Neural cell (in vitro differentiated cells): ENCODE data around the gene DLGAP4. TPM values are rescaled to one million over a fixed set of nuclear protein-coding genes. Genes with fewer than 3 reads are reported as not detected.

Source experiments
- H2AFZ ChIP-seq: fragments of 200-600, 300-800 bp; sonication (generic), shearing (Covaris generic); 2 replicates; pipeline ENCODE4 v1.6.0; 2014; ENCODE audit warnings: low read depth, mild to moderate bottlenecking, antibody characterized with exemption, low read length, moderate library complexity
- H3F3A ChIP-seq: fragments of 200-600 bp; shearing (Covaris generic); 2 replicates; pipeline ENCODE4 v1.6.1; 2016; ENCODE audit warnings: mild to moderate bottlenecking, moderate library complexity, mixed read lengths, antibody characterized with exemption, low read length; ENCODE audit not compliant: insufficient read depth, poor library complexity, severe bottlenecking
- H3K27ac ChIP-seq: fragments of 200-600, 300-800 bp; sonication (generic), shearing (Covaris generic); 2 replicates; pipeline ENCODE4 v1.5.1; 2014; ENCODE audit warnings: mild to moderate bottlenecking, low read length, moderate library complexity
- H3K27me3 ChIP-seq: fragments of 300-800, 200-600 bp; sonication (generic), shearing (Covaris generic); 2 replicates; pipeline ENCODE4 v1.6.0; 2014; ENCODE audit warnings: mild to moderate bottlenecking, low read depth, low read length, moderate library complexity; ENCODE audit not compliant: insufficient read depth
- H3K36me3 ChIP-seq: fragments of 300-800, 200-600 bp; sonication (generic), shearing (Covaris generic); 2 replicates; pipeline ENCODE4 v1.5.1; 2014; ENCODE audit warnings: mild to moderate bottlenecking, antibody characterized with exemption, low read length, moderate library complexity; ENCODE audit not compliant: insufficient read depth
- H3K4me2 ChIP-seq: fragments of 300-800, 200-600 bp; sonication (generic), shearing (Covaris generic); 2 replicates; pipeline ENCODE4 v1.6.0; 2014; ENCODE audit warnings: mild to moderate bottlenecking, low read length
- H3K4me3 ChIP-seq: fragments of 300-800, 200-600 bp; sonication (generic), shearing (Covaris generic); 2 replicates; pipeline ENCODE4 v1.5.1; 2014; ENCODE audit warnings: mild to moderate bottlenecking, low read length, moderate library complexity
- H3K79me2 ChIP-seq: fragments of 200-600 bp; shearing (Covaris generic); replicated peaks from 2 replicates; pipeline ENCODE4 v1.6.0; 2014; ENCODE audit warnings: mild to moderate bottlenecking, low read length, moderate library complexity; ENCODE audit not compliant: insufficient read depth
- H3K9ac ChIP-seq: fragments of 300-800, 200-600 bp; sonication (generic), shearing (Covaris generic); 2 replicates; pipeline ENCODE4 v1.6.1; 2016; ENCODE audit warnings: mild to moderate bottlenecking, low read length, mixed read lengths
- H3K9me2 ChIP-seq: fragments of 200-600 bp; shearing (Covaris generic); 2 replicates; pipeline ENCODE4 v1.6.1; 2016; ENCODE audit warnings: mild to moderate bottlenecking, low read length, mixed read lengths; ENCODE audit not compliant: insufficient read depth
- H3K9me3 ChIP-seq: fragments of 200-600, 300-800 bp; sonication (generic), shearing (Covaris generic); 2 replicates; pipeline ENCODE4 v1.6.1; 2016; ENCODE audit warnings: mild to moderate bottlenecking, mixed run types, low read length, moderate library complexity, mixed read lengths
- H4K20me1 ChIP-seq: fragments of 200-600 bp; shearing (Covaris generic); 2 replicates; pipeline ENCODE4 v1.6.1; 2016; ENCODE audit warnings: mild to moderate bottlenecking, mixed run types; ENCODE audit not compliant: insufficient read depth
- EP300 ChIP-seq: fragments of 450-650 bp; conservative IDR thresholded peaks from 2 replicates; pipeline ENCODE4 v1.6.1; 2014; ENCODE audit warnings: antibody characterized with exemption, mild to moderate bottlenecking, moderate library complexity; ENCODE audit not compliant: poor library complexity, severe bottlenecking
- EZH2 ChIP-seq: fragments of 200-600, 300-800 bp; shearing (Covaris generic), sonication (generic); IDR thresholded peaks from 2 replicates; pipeline ENCODE4 v1.6.1; 2014; ENCODE audit warnings: antibody characterized with exemption, low read length, borderline replicate concordance, mild to moderate bottlenecking; ENCODE audit not compliant: insufficient read depth, poor library complexity, severe bottlenecking
- MXI1 ChIP-seq: fragments of 450-650 bp; conservative IDR thresholded peaks from 2 replicates; pipeline ENCODE4 v1.6.1; 2014; ENCODE audit warnings: antibody characterized with exemption, mild to moderate bottlenecking; ENCODE audit not compliant: poor library complexity, severe bottlenecking
- POLR2AphosphoS5 ChIP-seq: IDR thresholded peaks from 2 replicates; pipeline ENCODE4 v1.6.1; 2012
- RAD21 ChIP-seq: fragments of 450-650 bp; conservative IDR thresholded peaks from 2 replicates; pipeline ENCODE4 v1.6.1; 2014; ENCODE audit warnings: antibody characterized with exemption, mild to moderate bottlenecking, moderate library complexity
- SMC3 ChIP-seq: fragments of 450-650 bp; conservative IDR thresholded peaks from 2 replicates; pipeline ENCODE4 v1.6.1; 2014; ENCODE audit warnings: antibody characterized with exemption, mild to moderate bottlenecking, moderate library complexity; ENCODE audit not compliant: poor library complexity
- TAF1 ChIP-seq: IDR thresholded peaks from 2 replicates; pipeline ENCODE4 v1.6.1; 2012; ENCODE audit warnings: low read depth
- polyA plus RNA-seq: library from polyadenylated mRNA; depleted of rRNA; stranded (reverse); fragments of >200 nt; gene quantifications from 2 replicates; pipeline ENCODE4 v1.2.3, GENCODE V29; 2014
- TF ChIP-seq, protein P1 (sequence below): fragments of 450-650 bp; IDR thresholded peaks from 2 replicates; pipeline ENCODE4 v1.5.1; 2014; ENCODE audit warnings: antibody characterized with exemption, mild to moderate bottlenecking, moderate library complexity; ENCODE audit not compliant: poor library complexity, severe bottlenecking
- TF ChIP-seq, protein P2 (sequence below): IDR thresholded peaks from 2 replicates; pipeline ENCODE4 v1.6.1; 2012; ENCODE audit warnings: borderline replicate concordance

The DLGAP4 gene
- polyA plus RNA-seq, 1 donor from 2014 or later, result 31.2 TPM

DNA sequence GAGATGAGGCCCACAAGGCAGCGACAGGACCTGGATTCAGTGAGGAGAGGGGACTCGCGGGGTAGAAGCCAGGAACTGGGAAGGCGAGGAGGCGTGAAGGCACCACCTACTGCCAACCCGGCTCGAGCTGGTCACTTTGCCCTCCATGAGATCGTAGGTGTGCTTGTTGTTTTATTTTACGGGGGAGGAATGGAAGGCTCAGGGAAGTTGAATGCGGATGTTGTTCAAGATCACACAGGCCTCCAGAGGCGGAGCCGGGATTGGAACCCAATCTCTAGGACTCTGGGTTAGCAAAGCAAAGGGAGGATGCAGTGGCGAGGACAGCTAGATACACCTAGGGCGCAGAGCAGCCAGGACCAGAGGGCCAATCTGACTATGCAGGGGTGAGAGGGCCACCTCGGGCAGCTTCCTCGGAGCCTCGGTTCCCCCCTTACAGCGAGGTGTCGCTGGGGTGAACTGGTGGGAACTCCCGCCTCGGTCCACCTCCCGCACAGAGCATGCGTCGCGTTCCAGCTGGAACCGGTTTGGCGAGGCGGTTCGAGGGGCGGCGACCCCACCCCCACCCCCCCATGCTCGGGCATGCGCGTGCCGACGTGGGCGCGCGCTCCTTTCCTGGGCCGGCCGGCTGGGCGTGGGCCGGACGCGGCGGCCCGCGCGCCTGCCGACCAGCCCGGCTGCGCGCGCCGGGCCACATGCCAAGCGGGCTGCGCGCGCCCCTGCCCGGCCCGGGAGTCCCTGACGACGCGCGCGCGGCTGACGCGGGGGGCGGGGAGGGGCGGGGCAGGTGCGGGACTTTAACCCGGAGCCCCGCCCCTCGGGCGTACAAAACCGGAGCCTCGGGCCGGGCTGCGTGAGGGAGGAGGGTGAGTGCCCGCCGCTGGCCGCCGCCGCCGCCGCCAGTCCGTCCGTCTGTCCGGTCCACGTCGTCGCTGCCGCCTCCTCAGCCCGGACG, 154.8 kb downstream of the DLGAP4 start:
- peaks cover 8% of the 10 kb centered on the region for H4K20me1 ChIP-seq
- peak overlapping the region; percentile 45 for H3K4me3 ChIP-seq
- no peaks in the 10 kb centered on the region for H3K9me3 ChIP-seq
- no peaks in the 10 kb centered on the region for H3K9me2 ChIP-seq
- peak overlapping the region; percentile 59 for H3K9ac ChIP-seq
- no peaks in the 10 kb centered on the region for H3K36me3 ChIP-seq
- peak overlapping the region; percentile 82 for H3K27ac ChIP-seq
- TF ChIP-seq SMC3 (no peak), TAF1 (peak; percentile 37), EP300 (peak; percentile 35), EZH2 (no peak), MXI1 (peak; percentile 20), POLR2AphosphoS5 (peak; percentile 88), RAD21 (no peak)
- TF ChIP-seq, protein P1, sequence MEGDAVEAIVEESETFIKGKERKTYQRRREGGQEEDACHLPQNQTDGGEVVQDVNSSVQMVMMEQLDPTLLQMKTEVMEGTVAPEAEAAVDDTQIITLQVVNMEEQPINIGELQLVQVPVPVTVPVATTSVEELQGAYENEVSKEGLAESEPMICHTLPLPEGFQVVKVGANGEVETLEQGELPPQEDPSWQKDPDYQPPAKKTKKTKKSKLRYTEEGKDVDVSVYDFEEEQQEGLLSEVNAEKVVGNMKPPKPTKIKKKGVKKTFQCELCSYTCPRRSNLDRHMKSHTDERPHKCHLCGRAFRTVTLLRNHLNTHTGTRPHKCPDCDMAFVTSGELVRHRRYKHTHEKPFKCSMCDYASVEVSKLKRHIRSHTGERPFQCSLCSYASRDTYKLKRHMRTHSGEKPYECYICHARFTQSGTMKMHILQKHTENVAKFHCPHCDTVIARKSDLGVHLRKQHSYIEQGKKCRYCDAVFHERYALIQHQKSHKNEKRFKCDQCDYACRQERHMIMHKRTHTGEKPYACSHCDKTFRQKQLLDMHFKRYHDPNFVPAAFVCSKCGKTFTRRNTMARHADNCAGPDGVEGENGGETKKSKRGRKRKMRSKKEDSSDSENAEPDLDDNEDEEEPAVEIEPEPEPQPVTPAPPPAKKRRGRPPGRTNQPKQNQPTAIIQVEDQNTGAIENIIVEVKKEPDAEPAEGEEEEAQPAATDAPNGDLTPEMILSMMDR, result peak; percentile 12
- TF ChIP-seq, protein P2, sequence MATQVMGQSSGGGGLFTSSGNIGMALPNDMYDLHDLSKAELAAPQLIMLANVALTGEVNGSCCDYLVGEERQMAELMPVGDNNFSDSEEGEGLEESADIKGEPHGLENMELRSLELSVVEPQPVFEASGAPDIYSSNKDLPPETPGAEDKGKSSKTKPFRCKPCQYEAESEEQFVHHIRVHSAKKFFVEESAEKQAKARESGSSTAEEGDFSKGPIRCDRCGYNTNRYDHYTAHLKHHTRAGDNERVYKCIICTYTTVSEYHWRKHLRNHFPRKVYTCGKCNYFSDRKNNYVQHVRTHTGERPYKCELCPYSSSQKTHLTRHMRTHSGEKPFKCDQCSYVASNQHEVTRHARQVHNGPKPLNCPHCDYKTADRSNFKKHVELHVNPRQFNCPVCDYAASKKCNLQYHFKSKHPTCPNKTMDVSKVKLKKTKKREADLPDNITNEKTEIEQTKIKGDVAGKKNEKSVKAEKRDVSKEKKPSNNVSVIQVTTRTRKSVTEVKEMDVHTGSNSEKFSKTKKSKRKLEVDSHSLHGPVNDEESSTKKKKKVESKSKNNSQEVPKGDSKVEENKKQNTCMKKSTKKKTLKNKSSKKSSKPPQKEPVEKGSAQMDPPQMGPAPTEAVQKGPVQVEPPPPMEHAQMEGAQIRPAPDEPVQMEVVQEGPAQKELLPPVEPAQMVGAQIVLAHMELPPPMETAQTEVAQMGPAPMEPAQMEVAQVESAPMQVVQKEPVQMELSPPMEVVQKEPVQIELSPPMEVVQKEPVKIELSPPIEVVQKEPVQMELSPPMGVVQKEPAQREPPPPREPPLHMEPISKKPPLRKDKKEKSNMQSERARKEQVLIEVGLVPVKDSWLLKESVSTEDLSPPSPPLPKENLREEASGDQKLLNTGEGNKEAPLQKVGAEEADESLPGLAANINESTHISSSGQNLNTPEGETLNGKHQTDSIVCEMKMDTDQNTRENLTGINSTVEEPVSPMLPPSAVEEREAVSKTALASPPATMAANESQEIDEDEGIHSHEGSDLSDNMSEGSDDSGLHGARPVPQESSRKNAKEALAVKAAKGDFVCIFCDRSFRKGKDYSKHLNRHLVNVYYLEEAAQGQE, result peak; percentile 34
- H3K79me2 ChIP-seq, result peaks cover 43% of the 10 kb centered on the region
- peak overlapping the region; percentile 52 for H2AFZ ChIP-seq
- no peak overlapping the region for H3K4me2 ChIP-seq
- H3K27me3 ChIP-seq, result no peaks in the 10 kb centered on the region
- peaks cover 3% of the 10 kb centered on the region for H3F3A ChIP-seq

DNA sequence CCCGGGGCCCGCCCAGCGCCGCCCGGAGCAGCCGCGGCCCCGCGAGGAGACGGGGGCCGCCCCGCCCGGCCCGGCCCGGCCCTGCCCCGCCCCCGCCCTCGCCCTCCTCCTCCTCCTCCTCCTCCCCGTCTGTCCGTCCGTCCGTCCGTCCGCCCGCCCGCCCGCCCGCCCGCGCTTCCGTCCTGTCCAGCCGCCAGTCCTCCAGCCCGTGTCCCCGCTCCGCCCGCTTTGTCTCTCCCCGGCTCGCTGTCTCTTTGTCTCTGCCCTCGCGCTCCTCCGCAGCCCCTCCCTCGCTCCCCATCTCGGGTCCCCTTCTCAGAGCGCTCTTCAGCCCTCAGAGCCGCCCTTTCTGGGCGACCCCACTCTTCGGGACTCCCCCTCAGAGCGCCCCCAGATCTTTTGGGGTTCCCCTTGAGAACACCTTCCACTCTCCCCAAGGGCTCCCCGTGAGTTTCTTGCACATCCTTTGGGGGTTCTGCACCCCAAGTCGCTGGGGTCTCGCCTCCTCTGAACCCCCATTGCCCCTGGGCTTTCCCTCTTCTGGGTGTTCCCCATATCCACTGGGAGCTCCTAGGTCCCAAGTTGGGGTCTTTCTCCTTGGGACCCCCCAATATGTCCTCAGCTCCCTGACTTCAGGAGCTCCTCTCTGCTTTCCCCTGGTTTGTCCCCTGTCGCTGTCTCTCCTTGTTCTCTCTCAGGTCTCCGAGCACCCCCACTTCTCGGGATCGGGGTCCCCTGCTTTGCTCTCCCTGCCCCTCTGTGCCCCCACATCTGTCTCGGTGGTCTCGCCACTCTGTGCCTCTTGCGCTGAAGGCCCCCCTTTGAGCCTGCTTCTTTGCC, 155.7 kb downstream of the DLGAP4 start:
- peak; percentile 9 for TF ChIP-seq MXI1
- no peak for TF ChIP-seq EP300
- no peak for TF ChIP-seq SMC3
- TF ChIP-seq, protein P2, result no peak
- TF ChIP-seq, protein P1, result no peak
- TF ChIP-seq TAF1, result peak; percentile 67
- no peak for TF ChIP-seq POLR2AphosphoS5
- TF ChIP-seq RAD21, result no peak
- Histone ChIP-seq H2AFZ (peak overlapping the region; percentile 45), H3K4me2 (peak overlapping the region; percentile 96), H3K9me2 (no peaks in the 10 kb centered on the region), H3K27me3 (no peaks in the 10 kb centered on the region), H3K79me2 (peaks cover 52% of the 10 kb centered on the region), H3K4me3 (peak overlapping the region; percentile 99), H3K9ac (peak overlapping the region; percentile 100), H3K9me3 (no peaks in the 10 kb centered on the region), H3K27ac (peak overlapping the region; percentile 90), H3K36me3 (no peaks in the 10 kb centered on the region), H4K20me1 (peaks cover 16% of the 10 kb centered on the region), H3F3A (peaks cover 3% of the 10 kb centered on the region)
